Subcutaneous adipose tissue (tissue), 4 donors: ENCODE data around the gene POP7. TPM values are rescaled to one million over a fixed set of nuclear protein-coding genes. Genes with fewer than 3 reads are reported as not detected.

Experiments used
- CTCF ChIP-seq: fragments of 450-650 bp; IDR thresholded peaks from one replicate; pipeline ENCODE4 v1.5.1; 2016; ENCODE audit warnings: low read depth, mild to moderate bottlenecking, control low read depth, antibody characterized with exemption, moderate library complexity
- total RNA-seq, 4 donors: library from RNA; depleted of rRNA; stranded (reverse); fragments of >200 nt; gene quantifications; one replicate each; pipeline ENCODE4 v1.1.0, GENCODE V29; 2016

Gene POP7
- total RNA-seq, 4 donors from 2014 or later, result 14.1 to 32.8 (median 19.4) TPM

DNA sequence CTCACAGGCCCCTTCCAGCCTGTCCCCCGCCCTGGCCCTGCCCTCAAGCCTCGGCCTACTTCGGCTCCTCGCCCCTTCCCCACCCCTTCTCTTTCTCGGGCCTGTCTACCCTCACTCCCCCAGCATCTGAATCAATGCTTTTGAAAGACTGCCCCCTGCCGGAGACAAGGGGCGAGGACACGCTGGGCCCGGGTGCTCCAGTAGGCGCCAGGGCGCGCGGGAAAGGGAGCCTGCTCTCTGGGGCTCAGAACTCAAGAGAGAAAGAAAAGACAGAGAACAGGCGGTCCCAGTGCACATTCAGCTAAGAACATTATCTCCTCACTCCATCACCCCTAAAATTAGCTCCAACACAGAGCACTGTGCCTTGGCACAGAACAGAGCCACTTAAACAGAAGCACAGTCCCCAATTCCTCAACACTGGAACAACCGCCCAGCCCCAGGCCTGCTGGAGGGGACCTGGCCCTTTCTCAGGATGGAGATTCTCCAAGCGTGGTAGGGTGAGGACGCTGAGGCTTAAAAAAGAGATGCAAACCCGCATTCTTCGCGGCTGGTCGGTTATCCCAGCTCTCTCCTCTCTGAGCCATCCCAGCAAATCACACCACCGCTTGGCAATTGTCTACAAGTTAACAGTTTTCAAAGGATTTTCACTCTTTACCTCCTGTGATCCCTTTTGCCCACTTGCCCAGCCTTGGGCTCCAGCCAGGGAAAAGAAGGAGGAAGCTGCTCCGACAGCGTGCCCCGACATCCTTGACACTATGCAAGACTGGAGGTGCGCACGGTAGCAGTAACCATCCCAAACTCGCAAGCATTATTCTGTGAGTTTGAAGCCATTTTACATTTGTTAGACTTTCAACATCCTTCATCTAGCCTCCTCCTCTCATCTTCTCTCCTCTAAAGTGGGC lies 14.0 kb upstream of the POP7 start:
- no peak for TF ChIP-seq CTCF

GRCh38 chr7:100692578-100692961 lies 13.4 kb upstream of the POP7 start:
- TF ChIP-seq CTCF, result no peak

GRCh38 chr7:100693312-100694097 lies 12.4 kb upstream of the POP7 start:
- TF ChIP-seq CTCF, result no peak

GRCh38 chr7:100694098-100694745 lies 11.7 kb upstream of the POP7 start, which contains the start of gene GIGYF1:
Gene GIGYF1 (minus strand): TSS chr7:100694250. CDS start chr7:100688238, 6,012 bp downstream.
- no peak for TF ChIP-seq CTCF

DNA sequence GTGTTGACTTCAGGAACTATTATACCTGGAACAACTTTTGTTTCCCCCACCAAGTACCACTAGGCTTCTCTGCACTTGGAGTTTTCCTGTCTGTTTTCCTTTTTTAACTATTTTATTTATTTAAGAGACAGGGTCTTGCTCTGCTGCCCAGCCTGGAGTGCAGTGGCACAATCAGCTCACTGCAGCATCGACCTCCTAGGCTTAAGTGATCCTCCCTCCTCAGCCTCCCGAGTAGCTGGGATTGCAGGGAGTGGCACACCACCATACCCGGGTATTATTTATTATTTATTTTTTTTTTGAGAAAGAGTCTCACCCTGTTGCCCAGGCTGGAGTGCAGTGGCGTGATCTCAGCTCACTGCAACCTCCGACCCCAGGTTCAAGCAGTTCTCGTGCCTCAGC lies 9.8 kb upstream of the POP7 start:
- no peak for TF ChIP-seq CTCF

DNA sequence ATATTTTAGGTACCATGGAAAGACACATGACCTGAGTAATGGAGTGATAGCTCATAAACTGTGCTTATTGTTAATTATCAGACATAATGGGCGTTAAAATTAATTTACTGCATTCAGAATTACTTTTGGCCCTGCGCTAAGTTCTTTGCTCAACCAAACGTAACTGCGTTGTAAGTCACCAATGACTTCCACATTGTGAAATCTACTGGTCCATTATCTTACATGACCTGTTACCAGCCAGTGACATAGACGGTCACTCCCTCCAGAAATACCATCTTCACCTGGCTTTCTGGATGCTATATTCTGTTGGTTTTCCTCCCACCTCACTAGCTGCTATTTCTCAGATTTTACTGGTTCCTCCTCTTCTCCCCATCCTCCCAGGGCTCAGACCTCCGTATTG lies 6.9 kb upstream of the POP7 start:
- TF ChIP-seq CTCF, result no peak
